GM12891 (cell line): Measurements from ENCODE around the gene AKR7A3.

Source experiments
- DNase-seq: peaks from one replicate; pipeline ENCODE4 v3.0.0; 2011; ENCODE audit warnings: low spot score; ENCODE audit not compliant: insufficient read length
- FAIRE-seq: peaks from 2 replicates; lab custom pipeline; 2011; peaks lifted over from hg19 to GRCh38; lab: Jason Lieb, UNC
- PAX5 ChIP-seq: IDR thresholded peaks from 2 replicates; pipeline ENCODE4 v1.6.1; 2011; ENCODE audit warnings: low read length, moderate library complexity, mild to moderate bottlenecking; ENCODE audit not compliant: insufficient read depth, severe bottlenecking
- POLR2A ChIP-seq: IDR thresholded peaks from 2 replicates; pipeline ENCODE4 v1.6.1; 2011; ENCODE audit warnings: low read depth, low read length, control low read depth
- POLR2AphosphoS5 ChIP-seq: IDR thresholded peaks from 2 replicates; pipeline ENCODE4 v1.6.1; 2011; ENCODE audit warnings: low read depth, low read length, control low read depth
- POU2F2 ChIP-seq: IDR thresholded peaks from 2 replicates; pipeline ENCODE4 v1.6.1; 2011; ENCODE audit warnings: low read depth, mild to moderate bottlenecking, control low read depth, low read length, moderate library complexity
- SPI1 ChIP-seq: IDR thresholded peaks from 2 replicates; pipeline ENCODE4 v1.6.1; 2011; ENCODE audit warnings: low read depth, low read length, control low read depth
- TAF1 ChIP-seq: IDR thresholded peaks from 2 replicates; pipeline ENCODE4 v1.6.1; 2011; ENCODE audit warnings: low read depth, low read length, control low read depth

AKR7A3 gene

GRCh38 chr1:19319196-19319595 is 30.6 kb upstream of the AKR7A3 start:
- FAIRE-seq (no peak), DNase-seq (no peak)
- TF ChIP-seq TAF1 = no peak
- no peak for TF ChIP-seq POLR2AphosphoS5
- TF ChIP-seq POLR2A = no peak
- no peak for TF ChIP-seq POU2F2
- no peak for TF ChIP-seq SPI1
- no peak for TF ChIP-seq PAX5

GRCh38 chr1:19317126-19317910 is 28.7 kb upstream of the AKR7A3 start:
- FAIRE-seq (peak; percentile 66), DNase-seq (no peak)
- TF ChIP-seq POLR2AphosphoS5 (no peak), POLR2A (no peak), PAX5 (no peak), POU2F2 (no peak), SPI1 (no peak), TAF1 (no peak)

GRCh38 chr1:19315378-19316198 is 27.0 kb upstream of the AKR7A3 start:
- FAIRE-seq (peak; percentile 89), DNase-seq (peak; percentile 54)
- TF ChIP-seq TAF1 (no peak), POLR2A (no peak), SPI1 (peak; percentile 96), PAX5 (peak; percentile 93), POU2F2 (no peak)

GRCh38 chr1:19313961-19314882 is 25.7 kb upstream of the AKR7A3 start:
- FAIRE-seq (peak; percentile 91), DNase-seq (no peak)
- TF ChIP-seq PAX5 (peak; percentile 19), POLR2AphosphoS5 (no peak), SPI1 (peak; percentile 87), POLR2A (no peak), TAF1 (no peak), POU2F2 (0 out of 2 replicates have a peak, but pooled peaks have one; percentile 60)

GRCh38 chr1:19313636-19313959 is 25.0 kb upstream of the AKR7A3 start:
- no peak for TF ChIP-seq TAF1
- no peak for TF ChIP-seq POU2F2
- no peak for TF ChIP-seq SPI1
- no peak for TF ChIP-seq POLR2A
- no peak for TF ChIP-seq POLR2AphosphoS5
- no peak for TF ChIP-seq PAX5
- DNase-seq (no peak), FAIRE-seq (no peak)

- TF ChIP-seq POU2F2 = no peak
- no peak for TF ChIP-seq SPI1
- no peak for TF ChIP-seq TAF1
- no peak for TF ChIP-seq PAX5
- TF ChIP-seq POLR2A = no peak
- TF ChIP-seq POLR2AphosphoS5 = no peak
- no peak for DNase-seq
- FAIRE-seq = peak; percentile 20
Observed at GRCh38 chr1:19312782-19313635, 24.4 kb upstream of the AKR7A3 start.

GRCh38 chr1:19311931-19312781 is 23.6 kb upstream of the AKR7A3 start, which contains the start of the genes AKR7A2 and SLC66A1:
AKR7A2 (minus strand) TSS chr1:19312144; CDS start chr1:19312124, 20 bp downstream.
SLC66A1 (plus strand) TSS chr1:19312326; CDS start chr1:19317678, 5,352 bp downstream.
- TF ChIP-seq POLR2AphosphoS5 = peak; percentile 60
- TF ChIP-seq PAX5 = no peak
- no peak for TF ChIP-seq TAF1
- no peak for TF ChIP-seq SPI1
- 0 out of 2 replicates have a peak, but pooled peaks have one; percentile 49 for TF ChIP-seq POLR2A
- TF ChIP-seq POU2F2 = no peak
- FAIRE-seq (peak; percentile 99), DNase-seq (peak; percentile 98)

- DNase-seq (no peak), FAIRE-seq (no peak)
- TF ChIP-seq PAX5 (no peak), POLR2A (no peak), TAF1 (no peak), POU2F2 (no peak), POLR2AphosphoS5 (no peak), SPI1 (no peak)
Observed at GRCh38 chr1:19311503-19311930, 22.9 kb upstream of the AKR7A3 start.
